Gastrocnemius medialis (tissue), 4 donors: Measurements from ENCODE around the gene CCDC182. TPM values are rescaled to one million over a fixed set of nuclear protein-coding genes. Genes with fewer than 3 reads are reported as not detected.

ENCODE experiments used
- ATAC-seq, 2 donors: fragments of 150-250 bp; one replicate each; pipeline ENCODE4 v1.9.1; 2016
- DNase-seq, 2 donors: peaks; one replicate each; pipeline ENCODE4 v3.0.0-alpha.2; 2019
- H3K27ac ChIP-seq, 4 donors: fragments of 200-600 bp; sonication (generic); 1 replicate in 1 of 4; 2 replicates in 3 of 4; pipeline ENCODE4 v1.5.1; 2016 to 2018; ENCODE audit warnings: mild to moderate bottlenecking in 2 of 4, moderate library complexity in 1 of 4
- H3K27me3 ChIP-seq, 3 donors: fragments of 200-600 bp; sonication (generic) in 2 of 3; 1 replicate in 1 of 3; 2 replicates in 2 of 3; pipeline versions ENCODE4 v1.5.1 to v1.6.0; 2016 to 2019; ENCODE audit warnings: mild to moderate bottlenecking in 1 of 3, moderate library complexity in 1 of 3
- H3K36me3 ChIP-seq, 2 donors: fragments of 200-600 bp; sonication (generic) in 1 of 2; one replicate each; pipeline ENCODE4 v1.5.1; 2017 to 2018
- H3K4me1 ChIP-seq, 2 donors: fragments of 200-600 bp; sonication (generic) in 1 of 2; one replicate each; pipeline ENCODE4 v1.5.1; 2016 to 2017; ENCODE audit warnings: mild to moderate bottlenecking in 2 of 2
- H3K4me3 ChIP-seq, 4 donors: fragments of 200-600 bp; sonication (generic) in 3 of 4; 1 replicate in 1 of 4; 2 replicates in 3 of 4; pipeline ENCODE4 v1.5.1; 2016 to 2019; ENCODE audit warnings: mild to moderate bottlenecking in 2 of 4
- H3K9me3 ChIP-seq, 3 donors: fragments of 200-600 bp; sonication (generic) in 2 of 3; 1 replicate in 1 of 3; 2 replicates in 2 of 3; pipeline ENCODE4 v1.5.1; 2016 to 2019
- POLR2A ChIP-seq, 2 donors: fragments of 450-650 bp; IDR thresholded peaks; one replicate each; pipeline ENCODE4 v1.6.1; 2017; ENCODE audit warnings: antibody characterized with exemption in 2 of 2, mild to moderate bottlenecking in 2 of 2, moderate library complexity in 2 of 2
- in situ Hi-C, 4 donors: fragments of 200-750 bp; cut with MboI; loops; one replicate each; pipeline versions ENCODE4 v1.15.0 to v1.8.0; 2017; ENCODE audit warnings: low sequenced_read_pairs in 4 of 4
- intact Hi-C: fragments of 100-400 bp; cut with DNase I; formaldehyde crosslinking; loops from one replicate; pipeline ENCODE4 v1.15.1; 2023; ENCODE audit warnings: low total_unique reads
- total RNA-seq, 4 donors: library from RNA; depleted of rRNA; stranded (reverse); fragments of >200 nt; gene quantifications; one replicate each; pipeline versions ENCODE4 v1.1.0 to v1.2.3, GENCODE V29; 2016
- TF ChIP-seq, protein P1 (sequence below), 5 experiments: fragments of 450-650 bp in 3 of 5; fragments of 200-600 bp in 2 of 5; sonication (generic) in 2 of 5; IDR thresholded peaks in 4 of 5; conservative IDR thresholded peaks in 1 of 5; 1 replicate in 4 of 5; 2 replicates in 1 of 5; pipeline ENCODE4 v1.5.1; 2016 to 2019; ENCODE audit warnings: antibody characterized with exemption in 5 of 5, mild to moderate bottlenecking in 3 of 5, moderate library complexity in 3 of 5

CCDC182 gene
- total RNA-seq, 4 donors from 2014 or later, result not detected

DNA sequence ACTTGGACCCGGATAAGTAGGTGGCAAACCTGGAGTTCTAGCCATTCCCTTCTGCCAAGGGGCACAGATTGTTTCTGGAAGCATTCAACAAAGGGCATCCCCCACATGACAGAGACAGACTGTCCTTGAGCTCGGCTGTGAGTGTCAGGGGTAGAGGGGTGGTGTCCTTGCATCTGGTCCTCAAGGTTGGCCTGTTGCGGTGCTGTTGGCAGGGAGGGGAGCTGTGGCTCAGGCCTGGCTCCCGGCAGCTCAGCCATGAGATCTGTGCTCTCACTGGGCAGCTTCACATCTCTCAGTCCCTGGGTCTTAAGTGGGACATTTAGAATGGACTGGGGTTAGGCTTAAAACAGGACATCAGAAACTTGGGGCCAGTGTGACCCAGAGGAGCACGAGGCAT is 20.4 kb downstream of the CCDC182 start:
- no peaks in the 10 kb centered on the region for H3K9me3 ChIP-seq
- DNase-seq (no peak), ATAC-seq (no peak)
- no peaks in the 10 kb centered on the region for H3K27me3 ChIP-seq
- in situ Hi-C loops, result loop anchor here in 2 of 4 donors (25.0 kb wide), 2 partner anchors 487 to 587 kb away; no protein-coding TSS in a partner anchor
- H3K27ac ChIP-seq, result no peak overlapping the region
- no peak overlapping the region for H3K4me3 ChIP-seq
- H3K4me1 ChIP-seq, result peaks cover 8% of the 10 kb centered on the region in 2 donors
- no peaks in the 10 kb centered on the region for H3K36me3 ChIP-seq
- intact Hi-C loops, result no loop called here
- TF ChIP-seq, protein P1, sequence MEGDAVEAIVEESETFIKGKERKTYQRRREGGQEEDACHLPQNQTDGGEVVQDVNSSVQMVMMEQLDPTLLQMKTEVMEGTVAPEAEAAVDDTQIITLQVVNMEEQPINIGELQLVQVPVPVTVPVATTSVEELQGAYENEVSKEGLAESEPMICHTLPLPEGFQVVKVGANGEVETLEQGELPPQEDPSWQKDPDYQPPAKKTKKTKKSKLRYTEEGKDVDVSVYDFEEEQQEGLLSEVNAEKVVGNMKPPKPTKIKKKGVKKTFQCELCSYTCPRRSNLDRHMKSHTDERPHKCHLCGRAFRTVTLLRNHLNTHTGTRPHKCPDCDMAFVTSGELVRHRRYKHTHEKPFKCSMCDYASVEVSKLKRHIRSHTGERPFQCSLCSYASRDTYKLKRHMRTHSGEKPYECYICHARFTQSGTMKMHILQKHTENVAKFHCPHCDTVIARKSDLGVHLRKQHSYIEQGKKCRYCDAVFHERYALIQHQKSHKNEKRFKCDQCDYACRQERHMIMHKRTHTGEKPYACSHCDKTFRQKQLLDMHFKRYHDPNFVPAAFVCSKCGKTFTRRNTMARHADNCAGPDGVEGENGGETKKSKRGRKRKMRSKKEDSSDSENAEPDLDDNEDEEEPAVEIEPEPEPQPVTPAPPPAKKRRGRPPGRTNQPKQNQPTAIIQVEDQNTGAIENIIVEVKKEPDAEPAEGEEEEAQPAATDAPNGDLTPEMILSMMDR (IDR thresholded peaks at IDR 0.05 in 4 of 5, conservative IDR thresholded peaks at IDR 0.05 in 1 of 5), result no peak
- no peak for TF ChIP-seq POLR2A (IDR thresholded peaks at IDR 0.05)

DNA sequence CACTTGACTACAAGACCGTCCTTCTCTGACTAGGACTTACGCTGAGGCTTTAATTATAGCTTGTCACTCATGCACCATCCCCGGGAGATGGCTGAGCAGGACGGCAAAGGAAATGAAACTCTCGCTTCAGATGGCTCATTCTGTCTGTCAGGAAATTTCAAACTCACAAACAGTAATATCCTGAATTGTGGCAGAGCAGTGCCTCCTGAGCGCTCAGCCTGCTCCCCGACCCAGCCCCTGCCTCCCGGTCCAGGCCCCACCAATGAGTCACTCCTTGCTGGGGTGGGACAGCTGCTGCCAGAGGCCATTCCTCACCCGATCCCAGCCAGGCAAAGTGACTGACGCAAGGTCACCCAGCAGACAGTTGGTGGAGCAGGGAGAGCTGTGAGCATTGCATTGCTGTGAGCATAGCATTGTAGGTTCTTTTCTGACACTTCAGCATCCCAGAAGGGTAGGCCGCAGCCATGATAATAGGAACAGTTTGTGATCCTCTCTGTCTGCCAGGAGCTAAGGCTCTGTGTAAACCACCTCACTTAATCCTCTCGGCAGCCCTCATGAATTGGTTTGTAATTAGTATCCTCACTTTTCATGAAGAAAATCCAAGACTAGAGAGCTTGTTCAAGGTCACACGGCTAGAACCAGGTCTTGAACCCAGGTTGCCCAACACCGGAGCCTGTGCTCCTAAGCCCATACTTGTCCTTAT is 20.9 kb downstream of the CCDC182 start:
- no peaks in the 10 kb centered on the region for H3K9me3 ChIP-seq
- H3K27ac ChIP-seq, result no peak overlapping the region
- peak in 1 of 2 donors; percentile 25 for ATAC-seq
- no peaks in the 10 kb centered on the region for H3K27me3 ChIP-seq
- peaks cover 8% of the 10 kb centered on the region in 2 donors for H3K4me1 ChIP-seq
- no peaks in the 10 kb centered on the region for H3K36me3 ChIP-seq
- in situ Hi-C loops, result no loop called here
- intact Hi-C loops, result no loop called here
- no peak for DNase-seq
- TF ChIP-seq, protein P1 (IDR thresholded peaks at IDR 0.05 in 4 of 5, conservative IDR thresholded peaks at IDR 0.05 in 1 of 5), result no peak
- TF ChIP-seq POLR2A (IDR thresholded peaks at IDR 0.05), result no peak
- H3K4me3 ChIP-seq, result no peak overlapping the region

DNA sequence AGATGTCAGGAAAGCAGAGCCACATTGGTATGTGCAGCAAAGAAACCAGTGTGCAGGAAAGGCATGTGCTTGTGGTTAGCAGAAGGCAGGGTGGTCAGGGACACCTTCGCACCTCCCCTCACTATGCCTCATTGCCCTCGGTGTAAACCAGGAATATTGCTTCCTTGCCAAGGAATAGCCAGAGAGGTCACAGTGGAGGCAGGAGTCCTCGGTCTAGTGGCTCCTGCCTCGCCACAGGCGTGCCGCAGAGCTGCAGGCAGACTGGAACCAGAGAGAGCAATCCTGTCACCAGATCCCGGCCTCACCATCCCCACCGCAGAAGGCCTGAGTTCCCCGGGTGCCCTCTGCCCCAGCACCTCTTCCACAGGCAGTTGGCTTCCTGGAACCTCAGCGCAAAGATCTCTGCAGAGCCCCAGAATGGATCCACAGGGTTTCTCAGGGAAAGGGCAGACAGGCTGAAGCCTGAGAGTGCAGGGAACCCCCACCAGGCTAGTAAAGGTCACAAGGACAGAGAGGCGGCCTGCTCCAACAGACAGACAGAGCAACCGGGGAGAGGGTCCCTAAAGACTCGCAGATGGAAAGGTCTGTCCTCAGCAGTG is 21.6 kb downstream of the CCDC182 start:
- intact Hi-C loops, result no loop called here
- ATAC-seq (no peak), DNase-seq (no peak)
- H3K4me1 ChIP-seq, result peaks cover 8% of the 10 kb centered on the region in 2 donors
- no peaks in the 10 kb centered on the region for H3K36me3 ChIP-seq
- no peak overlapping the region for H3K4me3 ChIP-seq
- H3K27ac ChIP-seq, result no peak overlapping the region
- H3K9me3 ChIP-seq, result no peaks in the 10 kb centered on the region
- in situ Hi-C loops, result no loop called here
- H3K27me3 ChIP-seq, result no peaks in the 10 kb centered on the region
- TF ChIP-seq, protein P1 (IDR thresholded peaks at IDR 0.05 in 4 of 5, conservative IDR thresholded peaks at IDR 0.05 in 1 of 5), result no peak
- TF ChIP-seq POLR2A (IDR thresholded peaks at IDR 0.05), result no peak

DNA sequence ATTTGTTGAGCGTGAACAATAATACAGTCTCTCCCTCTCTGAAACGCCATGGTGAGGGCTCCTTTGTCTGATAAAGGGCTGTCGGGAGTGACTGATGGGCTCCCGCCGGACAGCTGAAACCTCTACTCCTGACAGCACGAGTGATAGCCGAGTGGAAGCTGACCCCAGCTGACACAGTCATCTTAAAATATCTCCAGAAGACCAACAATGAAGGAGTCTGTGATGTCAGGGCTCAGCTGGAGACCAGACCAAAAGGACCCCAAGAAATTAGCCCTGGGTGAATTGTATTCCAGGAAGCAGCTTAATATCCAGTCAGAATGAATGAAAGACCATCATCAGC is 22.4 kb downstream of the CCDC182 start:
- intact Hi-C loops (no loop called here), in situ Hi-C loops (no loop called here)
- Histone ChIP-seq H3K36me3 (no peaks in the 10 kb centered on the region), H3K9me3 (no peaks in the 10 kb centered on the region), H3K27ac (no peak overlapping the region), H3K4me1 (peaks cover 8% of the 10 kb centered on the region in 2 donors), H3K4me3 (no peak overlapping the region), H3K27me3 (no peaks in the 10 kb centered on the region)
- ATAC-seq (peak in 1 of 2 donors; percentile 62), DNase-seq (peak in 1 of 2 donors; percentile 23)
- TF ChIP-seq POLR2A (IDR thresholded peaks at IDR 0.05), result no peak
- TF ChIP-seq, protein P1 (IDR thresholded peaks at IDR 0.05 in 4 of 5, conservative IDR thresholded peaks at IDR 0.05 in 1 of 5), result no peak
